PFSK-1 (cell line): ENCODE results near the gene PTPRN.
A peak's percentile ranks its signal among the peaks of the same experiment; 100 is the strongest.

Source experiments
- FOXP2 ChIP-seq: optimal IDR thresholded peaks from 2 replicates; pipeline ENCODE3; 2011; ENCODE audit warnings: borderline replicate concordance, control low read depth, inconsistent platforms; ENCODE audit not compliant: insufficient read depth; ENCODE audit errors: extremely low read length, extremely low read depth
- POLR2AphosphoS5 ChIP-seq: IDR thresholded peaks from 2 replicates; pipeline ENCODE4 v1.6.1; 2012; ENCODE audit warnings: low read depth, mild to moderate bottlenecking, control low read depth, low read length, moderate library complexity
- REST ChIP-seq, 2 experiments: IDR thresholded peaks; 2 replicates each; pipeline versions ENCODE4 v1.6.1 to v1.8.0; 2011 to 2012; ENCODE audit warnings: low read depth in 2 of 2, low read length in 2 of 2, control low read depth in 1 of 2, inconsistent platforms in 1 of 2, mild to moderate bottlenecking in 1 of 2, moderate library complexity in 1 of 2; ENCODE audit not compliant: insufficient read depth in 1 of 2
- SIN3A ChIP-seq: IDR thresholded peaks from 2 replicates; pipeline ENCODE4 v1.6.1; 2012; ENCODE audit warnings: mild to moderate bottlenecking, low read length, moderate library complexity, borderline replicate concordance; ENCODE audit not compliant: insufficient read depth
- TAF1 ChIP-seq: IDR thresholded peaks from 2 replicates; pipeline ENCODE4 v1.6.1; 2012; ENCODE audit warnings: low read length, control low read depth, borderline replicate concordance; ENCODE audit not compliant: insufficient read depth

The PTPRN gene

GRCh38 chr2:219344751-219345430, 35.7 kb upstream of the PTPRN start:
- TF ChIP-seq FOXP2 (no peak), POLR2AphosphoS5 (no peak), REST (IDR thresholded peaks at IDR 0.05; ENCODE audit: insufficient read depth in 1 of 2, low read depth in 2 of 2, low read length in 2 of 2) (no peak), TAF1 (no peak), SIN3A (no peak)

- no peak for TF ChIP-seq POLR2AphosphoS5
- TF ChIP-seq REST (IDR thresholded peaks at IDR 0.05; ENCODE audit: insufficient read depth in 1 of 2, low read depth in 2 of 2, low read length in 2 of 2), result no peak
These were observed 26.2 kb upstream of the PTPRN start for GRCh38 chr2:219335373-219335786.

GRCh38 chr2:219334076-219334475, 24.9 kb upstream of the PTPRN start:
- no peak for TF ChIP-seq SIN3A
- no peak for TF ChIP-seq TAF1

GRCh38 chr2:219332542-219332941, 23.3 kb upstream of the PTPRN start, which contains the start of gene RESP18:
Gene RESP18 (minus strand): TSS chr2:219332744.
- no peak for TF ChIP-seq POLR2AphosphoS5
- TF ChIP-seq SIN3A, result no peak
- TF ChIP-seq FOXP2, result no peak
- TF ChIP-seq REST (IDR thresholded peaks at IDR 0.05; ENCODE audit: insufficient read depth in 1 of 2, low read depth in 2 of 2, low read length in 2 of 2), result no peak
- no peak for TF ChIP-seq TAF1

GRCh38 chr2:219331560-219332213, 22.5 kb upstream of the PTPRN start:
- no peak for TF ChIP-seq TAF1
- no peak for TF ChIP-seq FOXP2
- TF ChIP-seq POLR2AphosphoS5, result no peak
- no peak for TF ChIP-seq SIN3A
- TF ChIP-seq REST (IDR thresholded peaks at IDR 0.05; ENCODE audit: insufficient read depth in 1 of 2, low read depth in 2 of 2, low read length in 2 of 2), result peak; percentile 96 to 98
